ENCODE measurements around the gene CACNA1B.
"Not testable (repeated sequence)": the region's sequence is repeated elsewhere in the genome, so short reads cannot be mapped to it uniquely, and the experiment has no call there.

The CACNA1B gene

DNA sequence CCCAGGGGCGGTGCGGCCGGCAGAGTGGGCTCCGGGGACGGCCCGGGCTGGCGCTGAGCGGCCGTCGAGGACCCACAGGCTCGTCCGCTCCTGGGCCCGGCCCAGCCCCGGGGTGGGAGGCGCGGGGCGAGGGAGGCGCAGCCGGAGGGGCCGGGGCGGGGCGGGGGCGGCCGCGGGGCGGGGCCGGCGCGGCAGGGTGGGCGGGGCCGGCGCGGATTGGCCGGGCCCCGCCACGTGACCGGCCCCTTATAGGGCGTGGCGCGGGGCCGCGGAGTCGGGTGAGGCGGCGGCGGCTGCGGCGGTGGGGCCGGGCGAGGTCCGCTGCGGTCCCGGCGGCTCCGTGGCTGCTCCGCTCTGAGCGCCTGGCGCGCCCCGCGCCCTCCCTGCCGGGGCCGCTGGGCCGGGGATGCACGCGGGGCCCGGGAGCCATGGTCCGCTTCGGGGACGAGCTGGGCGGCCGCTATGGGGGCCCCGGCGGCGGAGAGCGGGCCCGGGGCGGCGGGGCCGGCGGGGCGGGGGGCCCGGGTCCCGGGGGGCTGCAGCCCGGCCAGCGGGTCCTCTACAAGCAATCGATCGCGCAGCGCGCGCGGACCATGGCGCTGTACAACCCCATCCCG, at the start of gene CACNA1B:
TSS of gene CACNA1B (plus strand) at position 277 of the 617 bp plus-strand sequence. CDS start at position 429, 152 bp downstream.
- DNase-seq (ENCODE audit: low read depth) = not testable (repeated sequence)

DNA sequence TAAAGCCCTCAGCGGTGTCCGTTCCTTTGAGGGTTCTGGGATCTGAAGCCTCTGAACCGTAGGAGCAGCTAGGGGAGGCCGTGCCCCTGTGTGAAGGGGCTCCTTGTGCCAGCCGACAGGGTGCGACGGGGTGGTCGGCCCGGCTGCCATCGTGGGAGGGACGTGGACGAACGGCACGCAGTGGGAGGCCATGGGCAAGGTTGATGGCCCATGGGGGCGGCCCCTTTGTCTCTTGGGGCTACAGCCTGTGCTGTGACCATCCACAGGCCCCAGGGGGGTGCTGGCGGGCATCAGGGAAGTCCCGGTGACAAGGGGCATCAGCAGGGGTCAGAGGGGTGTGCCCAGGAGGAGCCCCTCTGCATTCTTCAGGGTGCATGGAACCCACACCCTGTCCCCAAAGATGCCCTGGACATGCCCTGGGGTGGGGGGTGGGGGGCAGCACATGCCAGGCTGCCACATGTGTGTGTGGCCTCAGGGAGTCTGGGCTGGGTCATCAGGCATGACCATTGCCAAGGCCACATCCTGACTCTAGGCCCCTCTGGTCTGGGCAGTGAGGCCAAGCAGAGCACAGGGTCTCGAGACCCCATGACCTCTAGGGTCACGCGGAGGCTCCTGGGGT, 49.6 kb upstream of the CACNA1B start:
- no peak for DNase-seq (ENCODE audit: low read depth)

GRCh38 chr9:137828527-137829259, 48.9 kb upstream of the CACNA1B start:
- DNase-seq (ENCODE audit: low read depth) = no peak

GRCh38 chr9:137829260-137829996, 48.2 kb upstream of the CACNA1B start:
- DNase-seq (ENCODE audit: low read depth) = no peak

DNA sequence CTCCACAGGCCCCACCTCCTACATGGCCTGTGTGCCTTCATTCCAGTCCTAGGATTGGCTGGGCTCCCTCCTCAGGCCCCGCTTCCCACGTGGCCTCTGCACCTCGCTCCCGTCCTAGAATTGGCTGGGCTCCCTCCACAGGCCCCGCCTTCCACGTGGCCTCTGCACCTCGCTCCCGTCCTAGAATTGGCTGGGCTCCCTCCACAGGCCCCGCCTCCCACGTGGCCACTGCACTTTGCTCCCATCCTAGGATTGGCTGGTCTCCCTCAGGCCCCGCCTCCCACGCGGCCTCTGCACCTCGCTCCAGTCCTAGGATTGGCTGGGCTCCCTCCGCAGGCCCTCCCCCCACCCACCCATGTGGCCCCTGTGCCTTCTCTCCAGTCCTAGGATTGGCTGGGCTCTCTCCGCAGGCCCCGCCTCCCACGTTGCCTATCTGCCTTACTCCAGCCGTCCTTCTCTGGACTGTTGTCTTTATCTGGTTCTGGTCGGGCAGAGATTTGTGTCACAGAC, 45.3 kb upstream of the CACNA1B start:
- no peak for DNase-seq (ENCODE audit: low read depth)

DNA sequence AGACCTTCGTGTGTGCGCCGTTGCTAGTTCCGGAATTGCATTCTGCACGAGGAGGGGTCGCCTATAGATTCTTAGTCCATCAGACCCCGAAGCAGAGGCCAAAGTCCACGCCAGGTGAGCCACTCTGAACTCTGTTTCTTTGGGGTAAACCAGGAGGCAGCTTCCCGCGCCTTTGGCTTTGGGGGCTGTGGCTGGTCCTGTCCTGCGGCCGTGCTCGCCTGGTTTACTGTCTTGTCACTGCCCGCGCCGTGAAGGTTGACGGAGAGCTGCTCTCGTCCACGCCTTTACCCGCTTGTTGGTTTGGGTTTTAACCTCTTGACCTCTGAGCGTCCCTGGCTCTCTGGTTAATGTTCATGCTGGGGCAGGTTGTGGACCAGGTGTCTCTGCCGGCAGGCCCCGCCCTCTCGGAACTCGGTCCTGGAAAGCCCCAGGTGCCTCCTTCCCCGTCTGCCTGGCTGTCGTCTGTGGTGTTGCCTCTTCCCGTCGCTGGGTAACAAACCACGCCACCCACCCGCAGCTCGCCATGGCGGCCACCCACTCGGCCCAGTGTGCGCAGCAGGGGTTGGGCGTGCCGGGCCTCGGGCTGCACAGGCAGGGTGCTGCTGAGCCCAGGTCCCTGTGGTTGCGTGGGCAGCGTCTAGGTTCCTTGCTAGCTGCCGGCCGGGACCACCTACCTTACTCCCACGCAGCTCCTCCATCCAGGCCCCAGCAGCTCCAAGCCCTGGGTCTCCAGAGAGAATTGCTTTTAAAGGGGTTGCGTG, 44.6 kb upstream of the CACNA1B start:
- DNase-seq (ENCODE audit: low read depth) = no peak

DNA sequence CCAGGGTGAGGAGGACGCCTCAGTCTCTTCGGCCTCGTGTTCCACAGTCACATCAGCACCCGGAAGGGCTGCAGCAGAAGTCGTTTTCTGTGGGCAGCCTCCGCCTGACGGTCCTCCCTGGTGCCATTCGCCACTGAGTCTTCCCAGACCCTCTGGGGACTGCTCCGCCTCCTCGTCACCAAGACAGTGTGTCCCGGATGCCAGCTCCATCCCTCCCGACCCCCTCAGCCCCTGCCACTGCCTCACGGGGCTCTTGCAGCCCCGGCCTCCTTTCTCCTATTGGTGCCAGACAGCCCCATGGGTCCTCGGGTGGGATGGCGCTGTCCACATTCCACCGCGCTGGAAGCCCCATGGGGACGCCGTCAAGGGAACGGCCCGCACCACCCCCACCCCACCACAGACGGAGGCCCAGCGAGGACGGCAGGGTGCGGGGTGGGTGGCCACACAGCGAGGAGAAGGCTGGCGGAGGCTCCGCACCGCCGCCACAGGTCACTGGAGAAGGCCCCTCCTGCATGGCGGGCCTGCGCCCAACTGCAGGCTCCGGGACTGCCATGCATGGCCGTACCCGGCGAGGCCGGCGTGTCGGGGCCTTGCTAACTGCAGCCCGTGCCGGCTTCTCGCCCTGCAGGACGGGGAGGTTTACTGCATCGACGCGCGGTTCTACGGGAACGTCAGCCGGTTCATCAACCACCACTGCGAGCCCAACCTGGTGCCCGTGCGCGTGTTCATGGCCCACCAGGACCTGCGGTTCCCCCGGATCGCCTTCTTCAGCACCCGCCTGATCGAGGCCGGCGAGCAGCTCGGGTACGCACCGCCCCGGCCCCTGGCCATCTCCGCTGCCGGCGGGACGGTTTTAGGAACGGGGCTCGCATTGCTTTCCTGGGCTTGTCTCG, 43.6 kb upstream of the CACNA1B start:
- DNase-seq (ENCODE audit: low read depth) = no peak

GRCh38 chr9:137834846-137835546, 42.6 kb upstream of the CACNA1B start:
- no peak for DNase-seq (ENCODE audit: low read depth)

DNA sequence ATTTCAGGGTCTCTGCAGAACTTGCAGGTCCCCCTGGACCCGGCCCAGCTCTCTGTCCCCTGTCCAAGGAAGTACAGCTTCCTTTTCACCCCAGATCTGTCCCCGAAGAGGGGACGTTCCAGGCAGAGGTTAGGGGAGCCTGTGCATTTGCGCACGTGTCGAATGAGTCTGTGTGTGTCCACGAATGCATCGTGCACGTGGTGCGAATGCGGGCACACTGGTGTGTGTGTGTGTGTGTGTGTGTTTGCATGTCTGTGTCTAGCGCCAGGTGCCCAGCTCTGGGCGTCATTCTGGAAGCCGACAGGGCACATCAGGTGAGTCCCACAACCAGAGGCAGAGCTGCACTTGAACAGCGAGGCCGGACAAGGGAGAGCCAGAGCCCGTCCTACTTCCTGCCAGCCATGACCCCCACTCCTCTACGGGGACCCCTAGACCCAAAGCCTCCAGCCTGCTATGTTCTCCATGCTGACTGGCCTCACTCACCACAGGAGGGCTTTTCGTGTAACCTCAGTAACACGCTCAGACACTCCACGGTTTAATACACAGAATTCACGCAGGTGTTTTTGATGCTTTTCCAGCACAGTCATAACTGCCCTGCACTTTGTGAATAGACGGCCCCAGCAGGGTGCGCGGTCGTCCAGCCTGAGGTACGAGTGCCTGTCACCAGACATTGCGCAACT, 41.3 kb upstream of the CACNA1B start:
- DNase-seq (ENCODE audit: low read depth) = no peak

GRCh38 chr9:137836831-137837241, 40.7 kb upstream of the CACNA1B start:
- DNase-seq (ENCODE audit: low read depth) = no peak

DNA sequence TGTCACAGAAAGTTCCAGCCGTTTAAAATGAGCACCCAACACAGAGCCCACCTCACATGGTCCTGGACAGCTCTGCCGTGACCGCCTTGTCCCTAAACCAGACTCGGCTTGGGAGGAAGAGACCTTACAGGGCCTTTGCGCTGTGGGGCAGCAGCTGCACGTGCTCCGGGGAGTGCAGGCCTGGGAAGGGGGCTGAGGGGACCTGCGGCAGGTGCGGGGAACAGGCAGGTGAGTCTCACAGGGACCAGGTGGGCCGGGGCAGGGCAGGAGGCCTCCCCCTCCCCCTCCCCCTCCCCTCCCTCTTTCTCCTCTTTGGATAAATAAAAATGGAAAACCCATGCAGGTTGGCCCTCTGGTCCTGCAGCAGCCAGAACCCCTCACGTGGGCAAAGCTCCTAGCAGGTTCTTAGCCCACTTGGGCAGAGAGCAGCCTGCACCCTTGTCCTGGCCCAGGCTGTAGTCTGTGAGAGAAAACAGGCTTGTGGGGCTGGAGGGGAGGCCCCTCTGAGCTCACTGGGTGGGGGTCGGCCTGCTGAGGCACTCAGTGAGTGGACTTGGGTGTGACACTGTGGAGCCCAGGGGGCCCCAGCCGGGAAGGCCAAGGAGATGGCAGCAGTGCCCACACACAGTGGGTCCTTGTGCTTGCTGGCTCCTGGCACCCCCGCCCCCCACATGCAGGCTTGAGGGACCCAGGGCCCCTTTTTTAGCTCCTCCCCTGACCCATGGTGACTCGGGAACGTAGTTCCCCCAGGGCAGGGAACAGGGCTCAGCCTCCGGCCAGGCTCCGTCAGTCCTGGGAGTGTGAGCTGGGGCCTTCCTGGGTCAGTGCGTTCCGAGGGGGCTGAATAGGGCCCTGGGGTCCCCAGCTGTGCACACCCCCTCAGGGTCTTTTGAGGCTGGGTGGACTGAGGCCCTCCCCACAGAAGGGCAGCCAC, 40.0 kb upstream of the CACNA1B start:
- DNase-seq (ENCODE audit: low read depth) = no peak

DNA sequence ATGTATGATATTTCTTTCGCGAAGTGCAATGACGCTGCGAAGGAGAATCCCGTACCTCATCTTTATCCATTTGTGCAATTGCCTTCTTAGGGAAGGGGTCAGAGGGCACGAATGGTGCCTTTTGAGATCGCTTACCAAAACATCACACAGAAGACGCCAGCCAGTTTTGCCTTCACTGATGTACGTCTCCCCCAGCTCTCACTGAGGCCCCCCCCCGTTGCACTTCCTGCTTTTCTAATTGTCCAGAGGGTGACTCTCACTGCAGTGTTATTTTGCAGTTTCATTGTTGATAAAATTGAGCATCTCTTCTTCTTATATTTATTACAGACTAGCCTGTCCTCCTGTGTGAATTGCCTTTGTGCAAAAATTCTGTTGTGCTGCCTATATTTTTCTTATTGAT, 39.0 kb upstream of the CACNA1B start:
- no peak for DNase-seq (ENCODE audit: low read depth)

DNA sequence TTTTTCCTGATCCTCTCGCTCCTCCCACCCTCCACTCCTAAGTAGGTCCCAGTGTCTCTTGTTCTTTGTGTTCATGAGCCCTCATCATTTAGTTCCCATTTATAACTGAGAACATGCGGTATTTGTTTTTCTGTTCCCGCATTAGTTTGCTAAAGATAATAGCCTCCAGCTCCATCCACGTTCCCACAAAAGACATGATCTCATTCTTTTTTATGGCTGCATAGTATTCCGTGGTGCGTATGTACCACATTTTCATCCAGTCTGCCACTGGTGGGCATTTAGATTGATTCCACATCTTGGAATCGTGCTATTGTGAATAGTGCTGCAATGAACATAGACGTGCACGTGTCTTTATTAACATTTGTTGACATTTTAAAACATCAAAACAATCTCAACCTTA, 34.2 kb upstream of the CACNA1B start:
- DNase-seq (ENCODE audit: low read depth) = no peak

- no peak for DNase-seq (ENCODE audit: low read depth)
These were observed 25.9 kb upstream of the CACNA1B start for GRCh38 chr9:137851516-137852267.

DNA sequence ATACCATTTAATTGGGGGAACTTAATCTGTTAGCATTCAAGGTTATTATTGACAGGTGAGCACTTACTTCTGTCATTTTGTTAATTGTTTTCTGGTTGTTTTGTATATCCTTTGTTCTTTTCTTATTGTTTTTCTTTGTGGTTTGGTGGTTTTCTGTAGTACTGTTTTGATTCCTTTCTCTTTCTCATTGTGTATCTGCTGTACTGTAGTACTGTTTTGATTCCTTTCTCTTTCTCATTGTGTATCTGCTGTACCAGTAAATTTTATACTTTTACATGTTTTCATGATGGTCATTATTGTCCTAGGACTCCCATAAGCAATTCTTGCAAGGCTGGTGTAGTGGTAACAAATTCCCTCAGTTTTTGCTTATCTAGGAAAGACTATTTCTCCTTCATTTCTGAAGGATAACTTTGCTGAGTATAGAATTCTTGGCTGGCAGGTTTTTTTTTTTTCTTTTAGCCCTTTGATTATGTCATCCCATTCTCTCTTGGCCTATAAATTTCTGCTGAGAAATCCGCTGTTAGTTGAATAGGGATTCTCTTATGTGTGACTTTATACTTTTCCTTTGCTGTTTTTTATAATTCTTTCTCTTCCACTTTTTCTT, 24.1 kb upstream of the CACNA1B start:
- no peak for DNase-seq (ENCODE audit: low read depth)

DNA sequence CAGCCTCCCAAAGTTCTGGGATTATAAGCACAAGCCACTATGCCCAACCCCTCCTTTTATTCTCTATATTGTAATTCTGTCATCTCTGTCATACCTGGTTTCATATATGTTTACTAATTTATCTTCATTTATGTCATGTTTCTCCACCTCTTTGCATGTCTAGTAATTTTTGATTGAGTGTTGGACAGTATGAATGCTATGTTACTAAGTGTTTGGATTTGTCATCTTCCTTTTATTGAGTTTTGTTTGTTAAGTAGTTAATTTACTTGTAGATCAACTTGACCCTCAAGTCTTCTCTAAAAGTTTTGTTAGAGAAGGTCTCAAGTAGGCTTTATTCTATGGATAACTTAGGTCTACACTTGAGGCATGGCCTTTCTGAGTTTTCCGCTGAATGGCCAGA, 17.2 kb upstream of the CACNA1B start:
- no peak for DNase-seq (ENCODE audit: low read depth)

- no peak for DNase-seq (ENCODE audit: low read depth)
These were observed 11.9 kb upstream of the CACNA1B start for GRCh38 chr9:137865581-137866145.
